Caco-2 (cell line): ENCODE results near the gene EDEM2. TPM values are rescaled to one million over a fixed set of nuclear protein-coding genes. Genes with fewer than 3 reads are reported as not detected.

Source experiments
- BruUV-seq: library from RNA; stranded (reverse); fragments of 400-500 nt; replicated peaks from 2 replicates; lab custom pipeline; 2021; lab: Mats Ljungman, UMichigan
- CTCF ChIA-PET: fragments of 300-600 bp; sonication (Branson Sonifier 250); formaldehyde crosslinking; loops from one replicate; lab custom pipeline; 2022; ENCODE audit warnings: antibody characterized with exemption; lab: Charles Lee
- POLR2A ChIA-PET: fragments of 300-600 bp; sonication (Branson Sonifier 250); formaldehyde crosslinking; loops from one replicate; lab custom pipeline; 2022; ENCODE audit warnings: antibody characterized with exemption; lab: Charles Lee
- DNase-seq, 2 experiments: peaks; one replicate each; pipeline versions ENCODE4 v3.0.0 to v3.0.0-alpha.2; 2020 to 2022
- H3K27me3 ChIP-seq: replicated peaks from 2 replicates; pipeline ENCODE4 v1.6.0; 2011; ENCODE audit warnings: low read length; ENCODE audit not compliant: control insufficient read depth, insufficient read depth
- H3K36me3 ChIP-seq: 2 replicates; pipeline ENCODE4 v1.5.1; 2011; ENCODE audit warnings: low read length; ENCODE audit not compliant: control insufficient read depth, insufficient read depth
- H3K4me1 ChIP-seq: fragments of 250-450 bp; sonication (Bioruptor Pico); 2 replicates; pipeline ENCODE4 v1.5.1; 2020; ENCODE audit warnings: mild to moderate bottlenecking
- H3K4me3 ChIP-seq: 2 replicates; pipeline ENCODE4 v1.5.1; 2011; ENCODE audit warnings: low read depth, mild to moderate bottlenecking, control low read depth, low read length
- H3K9me3 ChIP-seq: fragments of 250-450 bp; sonication (Bioruptor Pico); 2 replicates; pipeline ENCODE4 v1.5.1; 2020; ENCODE audit warnings: mild to moderate bottlenecking, moderate library complexity
- H3K27ac Mint-ChIP-seq: one replicate; pipeline ENCODE4 v1.8.0; 2022; ENCODE audit warnings: mixed read lengths; ENCODE audit not compliant: unreplicated experiment
- H3K27me3 Mint-ChIP-seq: one replicate; pipeline ENCODE4 v1.8.0; 2022; ENCODE audit warnings: mixed read lengths; ENCODE audit not compliant: insufficient read depth, unreplicated experiment
- H3K36me3 Mint-ChIP-seq: one replicate; pipeline ENCODE4 v1.8.0; 2022; ENCODE audit warnings: mild to moderate bottlenecking, mixed read lengths; ENCODE audit not compliant: insufficient read depth, unreplicated experiment
- H3K4me1 Mint-ChIP-seq: one replicate; pipeline ENCODE4 v1.8.0; 2022; ENCODE audit warnings: low read depth, mixed read lengths; ENCODE audit not compliant: unreplicated experiment
- H3K4me3 Mint-ChIP-seq: one replicate; pipeline ENCODE4 v1.8.0; 2022; ENCODE audit warnings: mild to moderate bottlenecking, moderate library complexity, mixed read lengths; ENCODE audit not compliant: unreplicated experiment
- H3K9me3 Mint-ChIP-seq: one replicate; pipeline ENCODE4 v1.8.0; 2022; ENCODE audit warnings: mixed read lengths; ENCODE audit not compliant: unreplicated experiment
- CTCF ChIP-seq, 2 experiments: fragments of 200-600 bp in 1 of 2; IDR thresholded peaks; 1 replicate in 1 of 2; 2 replicates in 1 of 2; pipeline versions ENCODE4 v1.5.1 to v1.8.0; 2011 to 2022; ENCODE audit warnings: antibody characterized with exemption in 1 of 2, control low read depth in 1 of 2, inconsistent platforms in 1 of 2, low read depth in 1 of 2, low read length in 1 of 2, mild to moderate bottlenecking in 1 of 2, moderate library complexity in 1 of 2; ENCODE audit not compliant: insufficient read depth in 1 of 2, severe bottlenecking in 1 of 2, unreplicated experiment in 1 of 2
- intact Hi-C: fragments of 100-400 bp; cut with micrococcal nuclease; formaldehyde crosslinking; loops from one replicate; pipeline ENCODE4 v1.10.0; 2022; ENCODE audit not compliant: unreplicated experiment
- total RNA-seq: library from RNA; stranded (reverse); gene quantifications from 2 replicates; pipeline ENCODE4 v1.2.3, GENCODE V29; 2022

Gene EDEM2
- total RNA-seq, 1 experiment from 2014 or later, result 41.2 TPM

GRCh38 chr20:35133735-35134134 lies 13.4 kb downstream of the EDEM2 start:
- POLR2A ChIA-PET, result no interaction called here
- Mint-ChIP-seq H3K27me3 (no peaks in the 10 kb centered on the region), H3K4me1 (no peaks in the 10 kb centered on the region), H3K9me3 (no peaks in the 10 kb centered on the region), H3K4me3 (no peak overlapping the region), H3K27ac (no peak overlapping the region), H3K36me3 (peaks cover 33% of the 10 kb centered on the region)
- H3K27me3 ChIP-seq, result no peaks in the 10 kb centered on the region
- peaks cover 6% of the 10 kb centered on the region for H3K36me3 ChIP-seq
- intact Hi-C loops, result no loop called here
- peaks cover 8% of the 10 kb centered on the region; the same call in 1 of the 2 replicates for H3K4me1 ChIP-seq
- no peak overlapping the region for H3K4me3 ChIP-seq
- H3K9me3 ChIP-seq, result no peaks in the 10 kb centered on the region
- no peak for TF ChIP-seq CTCF (IDR thresholded peaks at IDR 0.05; ENCODE audit: insufficient read depth in 1 of 2, low read depth in 1 of 2, low read length in 1 of 2, severe bottlenecking in 1 of 2, unreplicated experiment in 1 of 2)
- BruUV-seq, result no TSS peak
- peak in 1 of 2 experiments; percentile 25 for DNase-seq
- CTCF ChIA-PET, result interaction anchor here (0.6 kb wide), 1 partner anchor 11 kb away, joined by 3 read pairs; no protein-coding TSS in a partner anchor

GRCh38 chr20:35133031-35133430 lies 14.1 kb downstream of the EDEM2 start:
- Histone ChIP-seq H3K36me3 (peaks cover 6% of the 10 kb centered on the region), H3K9me3 (no peaks in the 10 kb centered on the region), H3K4me1 (peaks cover 8% of the 10 kb centered on the region; the same call in 1 of the 2 replicates), H3K27me3 (no peaks in the 10 kb centered on the region), H3K4me3 (no peak overlapping the region)
- H3K36me3 Mint-ChIP-seq, result peaks cover 31% of the 10 kb centered on the region
- H3K27ac Mint-ChIP-seq, result no peak overlapping the region
- intact Hi-C loops, result no loop called here
- no peaks in the 10 kb centered on the region for H3K4me1 Mint-ChIP-seq
- no TSS peak for BruUV-seq
- CTCF ChIA-PET, result interaction anchor here (0.5 to 2.4 kb wide), 3 partner anchors 12 to 314 kb away, joined by 3 to 9 read pairs (median 3); partner anchors contain the start of gene MMP24
- TF ChIP-seq CTCF (IDR thresholded peaks at IDR 0.05; ENCODE audit: insufficient read depth in 1 of 2, low read depth in 1 of 2, low read length in 1 of 2, severe bottlenecking in 1 of 2, unreplicated experiment in 1 of 2), result no peak
- H3K4me3 Mint-ChIP-seq, result no peak overlapping the region
- peak in 1 of 2 experiments; percentile 28 for DNase-seq
- H3K9me3 Mint-ChIP-seq, result no peaks in the 10 kb centered on the region
- H3K27me3 Mint-ChIP-seq, result no peaks in the 10 kb centered on the region
- POLR2A ChIA-PET, result no interaction called here

- CTCF ChIA-PET, result interaction anchor here (2.4 kb wide), 1 partner anchor 13 kb away, joined by 9 read pairs; no protein-coding TSS in a partner anchor
- Mint-ChIP-seq H3K4me1 (no peaks in the 10 kb centered on the region), H3K36me3 (peaks cover 34% of the 10 kb centered on the region), H3K27ac (no peak overlapping the region), H3K4me3 (no peak overlapping the region), H3K9me3 (no peaks in the 10 kb centered on the region), H3K27me3 (no peaks in the 10 kb centered on the region)
- intact Hi-C loops, result no loop called here
- peaks cover 4% of the 10 kb centered on the region; the same call in 1 of the 2 replicates for H3K36me3 ChIP-seq
- TF ChIP-seq CTCF (IDR thresholded peaks at IDR 0.05; ENCODE audit: insufficient read depth in 1 of 2, low read depth in 1 of 2, low read length in 1 of 2, severe bottlenecking in 1 of 2, unreplicated experiment in 1 of 2), result no peak
- POLR2A ChIA-PET, result no interaction called here
- BruUV-seq, result no TSS peak
- H3K9me3 ChIP-seq, result no peaks in the 10 kb centered on the region
- no peak overlapping the region for H3K4me3 ChIP-seq
- H3K27me3 ChIP-seq, result no peaks in the 10 kb centered on the region
- no peak for DNase-seq
- peaks cover 8% of the 10 kb centered on the region; the same call in 1 of the 2 replicates for H3K4me1 ChIP-seq
Observed at GRCh38 chr20:35131934-35132333, 15.2 kb downstream of the EDEM2 start.
